GM23338 (cell line): ENCODE measurements around the gene TRMT44. TPM values are rescaled to one million over a fixed set of nuclear protein-coding genes. Genes with fewer than 3 reads are reported as not detected.

ENCODE experiments used
- ATAC-seq: fragments of 200-7000 bp; cut with Tn5 transposase; 3 replicates; pipeline ENCODE4 v1.9.1; 2020
- DNase-seq: peaks from one replicate; pipeline ENCODE4 v3.0.0-alpha.2; 2015; ENCODE audit warnings: low spot score
- H2AFZ ChIP-seq: fragments of 200-600 bp; sonication (generic); 2 replicates; pipeline ENCODE4 v1.8.0; 2016; ENCODE audit warnings: antibody characterized with exemption, mild to moderate bottlenecking, moderate library complexity
- H3F3A ChIP-seq: fragments of 200-600 bp; sonication (generic); replicated peaks from 2 replicates; pipeline ENCODE4 v1.8.0; 2017; ENCODE audit warnings: antibody characterized with exemption, mixed run types, low read depth
- H3K27ac ChIP-seq: fragments of 200-600 bp; sonication (generic); 2 replicates; pipeline ENCODE4 v1.6.1; 2016; ENCODE audit warnings: low read depth
- H3K27me3 ChIP-seq: fragments of 200-600 bp; sonication (generic); 2 replicates; pipeline ENCODE4 v1.8.0; 2016; ENCODE audit warnings: mild to moderate bottlenecking, mixed run types, moderate library complexity; ENCODE audit not compliant: insufficient read depth
- H3K36me3 ChIP-seq: fragments of 200-600 bp; sonication (generic); 2 replicates; pipeline ENCODE4 v1.8.0; 2016; ENCODE audit warnings: mild to moderate bottlenecking; ENCODE audit not compliant: insufficient read depth
- H3K4me1 ChIP-seq: fragments of 200-600 bp; sonication (generic); 2 replicates; pipeline ENCODE4 v1.8.0; 2016; ENCODE audit warnings: mild to moderate bottlenecking, moderate library complexity; ENCODE audit not compliant: insufficient read depth
- H3K4me2 ChIP-seq: fragments of 200-600 bp; sonication (generic); 2 replicates; pipeline ENCODE4 v1.7.1; 2017; ENCODE audit warnings: mixed run types
- H3K4me3 ChIP-seq: fragments of 200-600 bp; sonication (generic); 2 replicates; pipeline ENCODE4 v1.6.1; 2016; ENCODE audit warnings: mixed run types
- H3K79me2 ChIP-seq: fragments of 200-600 bp; sonication (generic); replicated peaks from 2 replicates; pipeline ENCODE4 v1.8.0; 2017; ENCODE audit warnings: mild to moderate bottlenecking; ENCODE audit not compliant: insufficient read depth
- H3K9me2 ChIP-seq: fragments of 200-600 bp; sonication (generic); 2 replicates; pipeline ENCODE4 v1.8.0; 2017; ENCODE audit not compliant: insufficient read depth
- H4K20me1 ChIP-seq: fragments of 200-600 bp; sonication (generic); replicated peaks from 2 replicates; pipeline ENCODE4 v1.8.0; 2017; ENCODE audit warnings: mild to moderate bottlenecking; ENCODE audit not compliant: insufficient read depth
- H3K27ac Mint-ChIP-seq: 2 replicates; pipeline ENCODE4 v1.8.0; 2020; ENCODE audit warnings: inconsistent platforms, mild to moderate bottlenecking, moderate library complexity, mixed read lengths
- H3K27me3 Mint-ChIP-seq: 3 replicates; pipeline ENCODE4 v1.8.0; 2022; ENCODE audit warnings: low read depth, mild to moderate bottlenecking, moderate library complexity, mixed read lengths, inconsistent platforms; ENCODE audit not compliant: insufficient read depth, poor library complexity
- H3K36me3 Mint-ChIP-seq: 3 replicates; pipeline ENCODE4 v1.8.0; 2021; ENCODE audit warnings: low read depth, mild to moderate bottlenecking, inconsistent platforms, moderate library complexity, mixed read lengths
- H3K4me1 Mint-ChIP-seq: 3 replicates; pipeline ENCODE4 v1.8.0; 2020; ENCODE audit warnings: mild to moderate bottlenecking, inconsistent platforms, mixed read lengths
- H3K4me3 Mint-ChIP-seq: 3 replicates; pipeline ENCODE4 v1.8.0; 2021; ENCODE audit warnings: moderate library complexity, mild to moderate bottlenecking, inconsistent platforms, mixed read lengths
- H3K9me3 Mint-ChIP-seq: 3 replicates; pipeline ENCODE4 v1.8.0; 2020; ENCODE audit warnings: moderate library complexity, mild to moderate bottlenecking, inconsistent platforms, mixed read lengths
- CREB1 ChIP-seq: fragments of 250-450 bp; sonication (Bioruptor Pico); IDR thresholded peaks from 2 replicates; pipeline ENCODE4 v1.5.0; 2020; ENCODE audit warnings: low read depth, mild to moderate bottlenecking, moderate library complexity
- EZH2 ChIP-seq: fragments of 200-600 bp; sonication (generic); IDR thresholded peaks from one replicate; pipeline ENCODE4 v1.8.0; 2017; ENCODE audit warnings: antibody characterized with exemption, mild to moderate bottlenecking, low read depth; ENCODE audit not compliant: unreplicated experiment
- JUNB ChIP-seq: IDR thresholded peaks from one replicate; pipeline ENCODE4 v1.6.1; 2016; ENCODE audit warnings: antibody characterized with exemption; ENCODE audit not compliant: unreplicated experiment
- STAT1 ChIP-seq: IDR thresholded peaks from one replicate; pipeline ENCODE4 v1.6.1; 2016; ENCODE audit warnings: antibody characterized with exemption; ENCODE audit not compliant: unreplicated experiment
- ZNF114 ChIP-seq: fragments of 250-450 bp; sonication (Bioruptor Pico); IDR thresholded peaks from 2 replicates; pipeline ENCODE4 v1.5.0; 2020; ENCODE audit warnings: mild to moderate bottlenecking, moderate library complexity
- ZNF331 ChIP-seq: fragments of 250-450 bp; sonication (Bioruptor Pico); IDR thresholded peaks from 2 replicates; pipeline ENCODE4 v1.5.0; 2020; ENCODE audit warnings: low read depth, mild to moderate bottlenecking, moderate library complexity
- polyA plus RNA-seq: library from polyadenylated mRNA; unstranded; fragments of >200 nt; fragmentation: Nextera tagmentation; extraction: Ambion mirVana; gene quantifications from 2 replicates; pipeline ENCODE4 v1.2.1, GENCODE V29; 2016
- total RNA-seq: library from RNA; depleted of rRNA; stranded (reverse); fragments of >200 nt; shearing (Covaris generic); gene quantifications from 2 replicates; pipeline ENCODE4 v1.2.3, GENCODE V29; 2014
- TF ChIP-seq, protein P1 (sequence below): IDR thresholded peaks from 2 replicates; pipeline ENCODE4 v1.6.1; 2016; ENCODE audit warnings: antibody characterized with exemption
- TF ChIP-seq, protein P2 (sequence below), 2 experiments: fragments of 200-600 bp in 1 of 2; sonication (generic) in 1 of 2; conservative IDR thresholded peaks; 2 replicates each; pipeline versions ENCODE4 v1.5.1 to v1.6.1; 2016 to 2017; ENCODE audit warnings: antibody characterized with exemption in 2 of 2, low read depth in 2 of 2, mild to moderate bottlenecking in 2 of 2, moderate library complexity in 1 of 2

TRMT44 gene
- total and polyA plus RNA-seq, 2 experiments from 2014 or later: 10.3 to 49.8 TPM

DNA sequence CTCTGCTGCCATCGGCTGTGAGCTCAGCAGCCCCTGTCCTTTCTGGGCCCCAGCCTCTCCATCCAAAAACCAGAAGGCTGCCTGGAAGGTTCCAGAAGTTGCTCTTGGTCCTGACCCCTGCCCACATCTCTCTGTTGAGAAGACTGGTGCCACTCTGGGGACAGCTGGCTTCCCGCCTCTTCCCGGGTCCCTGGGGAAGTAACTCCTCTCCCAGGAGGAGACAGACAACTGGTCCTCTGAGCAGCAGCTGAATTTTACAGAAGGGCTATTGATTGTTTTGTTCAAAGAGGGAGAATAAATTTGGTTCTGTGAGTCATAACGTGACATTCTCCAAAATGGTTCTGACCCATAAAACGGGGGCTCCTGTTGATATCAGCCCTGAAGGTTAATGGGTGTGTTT, 61.2 kb downstream of the TRMT44 start:
- H3K36me3 Mint-ChIP-seq: peaks cover 21% of the 10 kb centered on the region
- no peak overlapping the region for H3K4me2 ChIP-seq
- H3K27ac ChIP-seq: no peak overlapping the region
- no peaks in the 10 kb centered on the region for H3K27me3 ChIP-seq
- H3K9me2 ChIP-seq: no peaks in the 10 kb centered on the region
- peaks cover 16% of the 10 kb centered on the region for H3K9me3 Mint-ChIP-seq
- no peak overlapping the region for H3K4me3 Mint-ChIP-seq
- peaks cover 14% of the 10 kb centered on the region for H3K27me3 Mint-ChIP-seq
- H3F3A ChIP-seq: no peaks in the 10 kb centered on the region
- no peaks in the 10 kb centered on the region for H3K36me3 ChIP-seq
- DNase-seq (no peak), ATAC-seq (no peak)
- no peak overlapping the region for H2AFZ ChIP-seq
- no peak overlapping the region for H3K27ac Mint-ChIP-seq
- no peak for TF ChIP-seq ZNF114 (CRISPR knock-in tag)
- no peaks in the 10 kb centered on the region for H3K79me2 ChIP-seq
- peaks cover 10% of the 10 kb centered on the region for H3K4me1 Mint-ChIP-seq
- H4K20me1 ChIP-seq: no peaks in the 10 kb centered on the region
- no peak overlapping the region for H3K4me3 ChIP-seq
- peaks cover 7% of the 10 kb centered on the region; the same call in 1 of the 2 replicates for H3K4me1 ChIP-seq

DNA sequence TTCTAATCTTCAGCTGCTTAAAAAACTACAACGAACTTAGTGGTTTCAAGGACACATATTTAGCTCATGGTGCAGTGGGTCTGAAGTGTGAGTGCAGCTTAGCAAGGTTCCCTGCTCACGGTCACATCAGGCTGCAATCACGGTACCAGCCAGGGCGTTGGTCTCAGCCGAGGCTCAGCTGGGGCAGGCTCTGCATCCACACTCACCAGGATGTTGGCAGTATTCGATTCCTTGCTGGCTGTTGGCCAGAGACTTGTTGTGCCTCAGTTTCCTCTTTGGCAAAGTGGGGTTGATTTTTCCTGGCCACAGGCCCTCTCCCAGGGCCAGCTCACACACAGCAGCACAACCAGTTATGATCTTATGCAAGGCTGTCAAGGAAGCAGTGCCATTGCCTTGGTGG, 61.8 kb downstream of the TRMT44 start:
- H3K4me1 ChIP-seq: peaks cover 7% of the 10 kb centered on the region; the same call in 1 of the 2 replicates
- Mint-ChIP-seq H3K4me1 (peaks cover 14% of the 10 kb centered on the region), H3K27ac (no peak overlapping the region), H3K4me3 (no peak overlapping the region), H3K36me3 (peaks cover 21% of the 10 kb centered on the region), H3K27me3 (peaks cover 14% of the 10 kb centered on the region), H3K9me3 (peaks cover 13% of the 10 kb centered on the region)
- H3F3A ChIP-seq: no peaks in the 10 kb centered on the region
- no peak overlapping the region for H3K4me2 ChIP-seq
- TF ChIP-seq, protein P1, sequence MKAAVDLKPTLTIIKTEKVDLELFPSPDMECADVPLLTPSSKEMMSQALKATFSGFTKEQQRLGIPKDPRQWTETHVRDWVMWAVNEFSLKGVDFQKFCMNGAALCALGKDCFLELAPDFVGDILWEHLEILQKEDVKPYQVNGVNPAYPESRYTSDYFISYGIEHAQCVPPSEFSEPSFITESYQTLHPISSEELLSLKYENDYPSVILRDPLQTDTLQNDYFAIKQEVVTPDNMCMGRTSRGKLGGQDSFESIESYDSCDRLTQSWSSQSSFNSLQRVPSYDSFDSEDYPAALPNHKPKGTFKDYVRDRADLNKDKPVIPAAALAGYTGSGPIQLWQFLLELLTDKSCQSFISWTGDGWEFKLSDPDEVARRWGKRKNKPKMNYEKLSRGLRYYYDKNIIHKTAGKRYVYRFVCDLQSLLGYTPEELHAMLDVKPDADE: no peak
- TF ChIP-seq ZNF331 (CRISPR knock-in tag): no peak
- TF ChIP-seq JUNB: no peak
- TF ChIP-seq, protein P2, sequence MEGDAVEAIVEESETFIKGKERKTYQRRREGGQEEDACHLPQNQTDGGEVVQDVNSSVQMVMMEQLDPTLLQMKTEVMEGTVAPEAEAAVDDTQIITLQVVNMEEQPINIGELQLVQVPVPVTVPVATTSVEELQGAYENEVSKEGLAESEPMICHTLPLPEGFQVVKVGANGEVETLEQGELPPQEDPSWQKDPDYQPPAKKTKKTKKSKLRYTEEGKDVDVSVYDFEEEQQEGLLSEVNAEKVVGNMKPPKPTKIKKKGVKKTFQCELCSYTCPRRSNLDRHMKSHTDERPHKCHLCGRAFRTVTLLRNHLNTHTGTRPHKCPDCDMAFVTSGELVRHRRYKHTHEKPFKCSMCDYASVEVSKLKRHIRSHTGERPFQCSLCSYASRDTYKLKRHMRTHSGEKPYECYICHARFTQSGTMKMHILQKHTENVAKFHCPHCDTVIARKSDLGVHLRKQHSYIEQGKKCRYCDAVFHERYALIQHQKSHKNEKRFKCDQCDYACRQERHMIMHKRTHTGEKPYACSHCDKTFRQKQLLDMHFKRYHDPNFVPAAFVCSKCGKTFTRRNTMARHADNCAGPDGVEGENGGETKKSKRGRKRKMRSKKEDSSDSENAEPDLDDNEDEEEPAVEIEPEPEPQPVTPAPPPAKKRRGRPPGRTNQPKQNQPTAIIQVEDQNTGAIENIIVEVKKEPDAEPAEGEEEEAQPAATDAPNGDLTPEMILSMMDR (conservative IDR thresholded peaks at IDR 0.05; ENCODE audit: low read depth in 2 of 2): no peak
- TF ChIP-seq CREB1 (CRISPR knock-in tag): no peak
- TF ChIP-seq STAT1: no peak
- no peak for TF ChIP-seq EZH2
- DNase-seq (no peak), ATAC-seq (no peak)
- no peak overlapping the region for H2AFZ ChIP-seq
- H3K27ac ChIP-seq: no peak overlapping the region
- H3K36me3 ChIP-seq: no peaks in the 10 kb centered on the region
- no peaks in the 10 kb centered on the region for H3K27me3 ChIP-seq
- no peaks in the 10 kb centered on the region for H3K9me2 ChIP-seq
- no peaks in the 10 kb centered on the region for H3K79me2 ChIP-seq
- no peaks in the 10 kb centered on the region for H4K20me1 ChIP-seq
- H3K4me3 ChIP-seq: no peak overlapping the region
